K562 (cell line): Measurements from ENCODE around the gene CCDC181. TPM values are rescaled to one million over a fixed set of nuclear protein-coding genes. Genes with fewer than 3 reads are reported as not detected.

Source experiments
- ERF ChIP-seq: fragments of 450-650 bp; formaldehyde crosslinking; IDR thresholded peaks from 2 replicates; pipeline ENCODE4 v1.4.0; 2020; ENCODE audit warnings: mild to moderate bottlenecking, mixed read lengths
- KLF16 ChIP-seq: IDR thresholded peaks from 2 replicates; pipeline ENCODE4 v1.6.1; 2016; ENCODE audit warnings: antibody characterized with exemption
- TEAD4 ChIP-seq, 2 experiments: sonication (generic) in 1 of 2; formaldehyde crosslinking in 1 of 2; IDR thresholded peaks; 2 replicates each; pipeline versions ENCODE4 v1.6.1 to v1.8.0; 2012 to 2022; ENCODE audit warnings: borderline replicate concordance in 1 of 2, inconsistent platforms in 1 of 2, low read length in 1 of 2, mild to moderate bottlenecking in 1 of 2, missing genetic modification reagents in 1 of 2
- ZBTB40 ChIP-seq, 2 experiments: fragments of 450-650 bp in 1 of 2; sonication (generic) in 1 of 2; formaldehyde crosslinking in 1 of 2; IDR thresholded peaks; 2 replicates each; pipeline versions ENCODE4 v1.7.1 to v1.9.0; 2016 to 2022; ENCODE audit warnings: inconsistent platforms in 1 of 2, mild to moderate bottlenecking in 1 of 2, missing genetic modification reagents in 1 of 2
- ZNF398 ChIP-seq: fragments of 250-450 bp; sonication (Bioruptor Pico); IDR thresholded peaks from 2 replicates; pipeline ENCODE4 v1.8.0; 2021; ENCODE audit warnings: moderate library complexity, mild to moderate bottlenecking, inconsistent platforms
- polyA plus RNA-seq, 8 experiments: library from polyadenylated mRNA; depleted of rRNA in 4 of 8; stranded (reverse) in 5 of 8; unstranded in 3 of 8; fragments of >200 nt; fragmentation: Nextera tagmentation in 2 of 8; fragmentation: Illumina TruSeq in 1 of 8; extraction: Ambion mirVana in 2 of 8; extraction: Trizol in 1 of 8; gene quantifications; 2 replicates each; pipeline versions ENCODE4 v1.2.1 to v1.2.3, GENCODE V29; 2011 to 2014; ENCODE audit warnings: inconsistent platforms in 1 of 8, missing spikeins in 1 of 8
- total RNA-seq, 7 experiments: library from RNA; depleted of rRNA in 6 of 7; stranded (reverse); fragments of >200 nt in 6 of 7; fragmentation: Illumina TruSeq in 2 of 7; extraction: Trizol in 2 of 7; gene quantifications; 2 replicates each; pipeline versions ENCODE4 v1.2.1 to v1.2.3, GENCODE V29; 2011 to 2021; ENCODE audit warnings: low replicate concordance in 1 of 7
- TF ChIP-seq, protein P1 (sequence below): IDR thresholded peaks from 2 replicates; pipeline ENCODE4 v1.6.1; 2011; ENCODE audit warnings: borderline replicate concordance, low read depth, mild to moderate bottlenecking, moderate library complexity, low read length; ENCODE audit not compliant: insufficient read depth, poor library complexity, severe bottlenecking
- TF ChIP-seq, protein P2 (sequence below): fragments of 450-650 bp; IDR thresholded peaks from 2 replicates; pipeline ENCODE4 v1.6.1; 2016
- TF ChIP-seq, protein P3 (sequence below): fragments of 450-650 bp; IDR thresholded peaks from 2 replicates; pipeline ENCODE4 v1.6.1; 2018; ENCODE audit not compliant: partially characterized antibody

CCDC181 gene
- total and polyA plus RNA-seq, 9 of the 15 experiments (the other 6 are each of a cell fraction or from before 2014, with no cell fraction given) = 0.04 to 0.14 TPM; not detected in 7

- TF ChIP-seq, protein P1, sequence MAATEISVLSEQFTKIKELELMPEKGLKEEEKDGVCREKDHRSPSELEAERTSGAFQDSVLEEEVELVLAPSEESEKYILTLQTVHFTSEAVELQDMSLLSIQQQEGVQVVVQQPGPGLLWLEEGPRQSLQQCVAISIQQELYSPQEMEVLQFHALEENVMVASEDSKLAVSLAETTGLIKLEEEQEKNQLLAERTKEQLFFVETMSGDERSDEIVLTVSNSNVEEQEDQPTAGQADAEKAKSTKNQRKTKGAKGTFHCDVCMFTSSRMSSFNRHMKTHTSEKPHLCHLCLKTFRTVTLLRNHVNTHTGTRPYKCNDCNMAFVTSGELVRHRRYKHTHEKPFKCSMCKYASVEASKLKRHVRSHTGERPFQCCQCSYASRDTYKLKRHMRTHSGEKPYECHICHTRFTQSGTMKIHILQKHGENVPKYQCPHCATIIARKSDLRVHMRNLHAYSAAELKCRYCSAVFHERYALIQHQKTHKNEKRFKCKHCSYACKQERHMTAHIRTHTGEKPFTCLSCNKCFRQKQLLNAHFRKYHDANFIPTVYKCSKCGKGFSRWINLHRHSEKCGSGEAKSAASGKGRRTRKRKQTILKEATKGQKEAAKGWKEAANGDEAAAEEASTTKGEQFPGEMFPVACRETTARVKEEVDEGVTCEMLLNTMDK = no peak
- TF ChIP-seq KLF16 (0 out of 2 replicates have a peak, but pooled peaks have one; percentile 16), ZNF398 (CRISPR knock-in tag) (no peak), TEAD4 (IDR thresholded peaks at IDR 0.05; ENCODE audit: low read length) (peak; percentile 59), TEAD4 (CRISPR knock-in tag; IDR thresholded peaks at IDR 0.05; ENCODE audit: borderline replicate concordance) (no peak), ZBTB40 (IDR thresholded peaks at IDR 0.05) (no peak), ZBTB40 (CRISPR knock-in tag; IDR thresholded peaks at IDR 0.05) (no peak), ERF (CRISPR knock-in tag) (no peak)
- TF ChIP-seq, protein P2, sequence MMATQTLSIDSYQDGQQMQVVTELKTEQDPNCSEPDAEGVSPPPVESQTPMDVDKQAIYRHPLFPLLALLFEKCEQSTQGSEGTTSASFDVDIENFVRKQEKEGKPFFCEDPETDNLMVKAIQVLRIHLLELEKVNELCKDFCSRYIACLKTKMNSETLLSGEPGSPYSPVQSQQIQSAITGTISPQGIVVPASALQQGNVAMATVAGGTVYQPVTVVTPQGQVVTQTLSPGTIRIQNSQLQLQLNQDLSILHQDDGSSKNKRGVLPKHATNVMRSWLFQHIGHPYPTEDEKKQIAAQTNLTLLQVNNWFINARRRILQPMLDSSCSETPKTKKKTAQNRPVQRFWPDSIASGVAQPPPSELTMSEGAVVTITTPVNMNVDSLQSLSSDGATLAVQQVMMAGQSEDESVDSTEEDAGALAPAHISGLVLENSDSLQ = peak; percentile 80
- TF ChIP-seq, protein P3, sequence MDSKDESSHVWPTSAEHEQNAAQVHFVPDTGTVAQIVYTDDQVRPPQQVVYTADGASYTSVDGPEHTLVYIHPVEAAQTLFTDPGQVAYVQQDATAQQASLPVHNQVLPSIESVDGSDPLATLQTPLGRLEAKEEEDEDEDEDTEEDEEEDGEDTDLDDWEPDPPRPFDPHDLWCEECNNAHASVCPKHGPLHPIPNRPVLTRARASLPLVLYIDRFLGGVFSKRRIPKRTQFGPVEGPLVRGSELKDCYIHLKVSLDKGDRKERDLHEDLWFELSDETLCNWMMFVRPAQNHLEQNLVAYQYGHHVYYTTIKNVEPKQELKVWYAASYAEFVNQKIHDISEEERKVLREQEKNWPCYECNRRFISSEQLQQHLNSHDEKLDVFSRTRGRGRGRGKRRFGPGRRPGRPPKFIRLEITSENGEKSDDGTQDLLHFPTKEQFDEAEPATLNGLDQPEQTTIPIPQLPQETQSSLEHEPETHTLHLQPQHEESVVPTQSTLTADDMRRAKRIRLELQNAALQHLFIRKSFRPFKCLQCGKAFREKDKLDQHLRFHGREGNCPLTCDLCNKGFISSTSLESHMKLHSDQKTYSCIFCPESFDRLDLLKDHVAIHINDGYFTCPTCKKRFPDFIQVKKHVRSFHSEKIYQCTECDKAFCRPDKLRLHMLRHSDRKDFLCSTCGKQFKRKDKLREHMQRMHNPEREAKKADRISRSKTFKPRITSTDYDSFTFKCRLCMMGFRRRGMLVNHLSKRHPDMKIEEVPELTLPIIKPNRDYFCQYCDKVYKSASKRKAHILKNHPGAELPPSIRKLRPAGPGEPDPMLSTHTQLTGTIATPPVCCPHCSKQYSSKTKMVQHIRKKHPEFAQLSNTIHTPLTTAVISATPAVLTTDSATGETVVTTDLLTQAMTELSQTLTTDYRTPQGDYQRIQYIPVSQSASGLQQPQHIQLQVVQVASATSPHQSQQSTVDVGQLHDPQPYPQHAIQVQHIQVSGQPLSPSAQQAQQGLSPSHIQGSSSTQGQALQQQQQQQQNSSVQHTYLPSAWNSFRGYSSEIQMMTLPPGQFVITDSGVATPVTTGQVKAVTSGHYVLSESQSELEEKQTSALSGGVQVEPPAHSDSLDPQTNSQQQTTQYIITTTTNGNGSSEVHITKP = no peak
Observed at GRCh38 chr1:169421309-169421708, 6.0 kb downstream of the CCDC181 start (continued).
